HG03571 (cell line): ENCODE measurements around the gene OR2G6.
"Not testable (repeated sequence)": the region's sequence is repeated elsewhere in the genome, so short reads cannot be mapped to it uniquely, and the experiment has no call there.

Experiments
- ATAC-seq: cut with Tn5 transposase; IDR thresholded peaks from one replicate; pipeline ENCODE4 v1.9.1; 2021; ENCODE audit not compliant: unreplicated experiment

OR2G6 gene

DNA sequence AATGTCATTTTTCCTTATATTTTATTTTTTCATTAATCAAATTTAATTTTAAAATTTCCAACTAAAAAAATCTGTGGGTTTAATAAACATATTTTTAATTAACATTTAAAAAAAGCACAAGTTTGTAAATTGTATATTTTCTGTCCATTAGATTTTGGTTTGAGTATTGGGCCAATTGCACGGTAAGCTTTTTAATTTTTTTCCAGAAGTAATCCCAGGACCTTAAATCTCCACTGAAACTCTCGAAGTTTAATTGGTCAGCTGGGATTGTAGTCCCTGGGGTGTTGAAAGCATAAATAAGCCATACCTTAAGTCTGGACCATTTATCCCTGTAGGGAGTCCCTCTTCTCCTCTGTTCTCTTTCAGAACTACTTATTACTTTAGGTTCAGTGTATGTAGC, at the start of gene OR2G6:
OR2G6 (plus strand) TSS at position 301 of the 400 bp plus-strand sequence. CDS start 13,574 bp downstream, outside the sequence.
- ATAC-seq, result not testable (repeated sequence)

DNA sequence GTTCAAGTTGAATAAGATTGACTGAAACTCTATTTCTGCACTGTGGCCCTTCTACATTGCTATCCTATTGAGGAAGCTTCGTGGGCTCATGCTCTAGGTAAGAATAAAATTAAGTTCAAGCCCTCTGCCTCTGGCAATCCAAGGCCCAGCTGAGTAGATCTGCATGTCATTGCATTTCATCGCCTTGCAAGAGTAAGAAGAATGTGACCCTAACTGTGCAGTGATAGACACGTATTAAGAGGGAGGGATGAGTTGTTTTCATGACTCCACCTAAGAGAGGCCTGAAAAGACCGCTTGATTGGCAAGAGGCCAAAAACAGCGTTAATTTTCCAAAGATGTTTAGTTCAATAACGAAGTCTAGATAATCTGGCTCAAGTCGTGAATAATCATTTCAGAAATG, 48.8 kb upstream of the OR2G6 start:
- not testable (repeated sequence) for ATAC-seq

DNA sequence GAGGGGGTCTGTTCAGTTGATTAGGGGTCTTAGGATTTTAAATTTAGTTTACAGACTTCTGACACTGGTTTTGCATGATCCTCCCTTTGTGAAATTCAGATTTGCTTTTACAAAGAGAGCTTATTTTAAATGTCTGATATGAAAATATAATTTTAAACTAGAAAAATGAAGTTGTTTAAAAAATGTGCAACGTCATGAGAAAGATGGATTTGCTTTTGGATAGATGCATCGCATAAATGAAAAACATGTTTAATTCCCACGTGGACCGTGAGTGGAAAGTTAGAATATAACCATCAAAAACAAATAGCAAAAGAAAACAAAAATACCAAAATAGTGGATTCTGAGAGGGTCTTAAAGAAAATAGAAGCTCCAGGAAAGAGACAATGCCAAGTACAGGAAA, 36.7 kb upstream of the OR2G6 start:
- no peak for ATAC-seq

DNA sequence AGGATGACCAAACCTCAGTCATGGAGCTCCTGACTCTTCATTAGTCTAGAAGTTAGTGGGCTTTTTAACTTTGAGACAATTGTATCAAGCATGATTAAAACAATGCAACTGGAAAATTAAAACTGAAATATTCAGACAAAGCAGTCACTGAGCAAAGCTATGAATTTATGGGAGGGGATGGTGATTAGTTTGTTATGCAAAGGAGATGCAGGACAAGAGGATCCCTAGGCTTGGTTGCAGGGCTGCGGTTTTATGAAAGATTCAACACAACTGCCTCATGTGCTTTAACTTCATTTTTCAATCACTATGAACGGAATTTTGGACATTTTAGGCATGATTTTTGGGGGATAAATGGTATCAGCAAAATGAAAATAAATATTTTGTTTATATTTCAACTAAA, 35.8 kb upstream of the OR2G6 start:
- ATAC-seq, result not testable (repeated sequence)

DNA sequence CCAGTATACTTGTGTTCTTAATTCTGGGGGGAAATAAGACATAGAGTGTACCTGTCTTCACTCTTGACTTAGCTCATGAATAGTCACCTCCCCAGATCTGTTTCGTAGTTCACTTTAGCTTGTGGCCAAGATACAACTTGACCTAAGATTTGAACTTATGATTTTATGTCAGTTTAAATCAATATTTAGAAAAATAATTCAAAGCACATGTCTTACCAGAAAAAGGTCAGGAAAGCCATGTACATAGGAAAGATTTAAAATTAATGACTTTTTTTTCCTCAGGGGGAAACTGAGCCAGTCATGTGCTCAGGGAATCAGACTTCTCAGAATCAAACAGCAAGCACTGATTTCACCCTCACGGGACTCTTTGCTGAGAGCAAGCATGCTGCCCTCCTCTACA, 34.8 kb upstream of the OR2G6 start, which contains the start of gene OR2T3:
OR2T3 (plus strand) TSS at position 301 of the 400 bp plus-strand sequence; CDS start at position 301, 0 bp downstream.
- not testable (repeated sequence) for ATAC-seq

DNA sequence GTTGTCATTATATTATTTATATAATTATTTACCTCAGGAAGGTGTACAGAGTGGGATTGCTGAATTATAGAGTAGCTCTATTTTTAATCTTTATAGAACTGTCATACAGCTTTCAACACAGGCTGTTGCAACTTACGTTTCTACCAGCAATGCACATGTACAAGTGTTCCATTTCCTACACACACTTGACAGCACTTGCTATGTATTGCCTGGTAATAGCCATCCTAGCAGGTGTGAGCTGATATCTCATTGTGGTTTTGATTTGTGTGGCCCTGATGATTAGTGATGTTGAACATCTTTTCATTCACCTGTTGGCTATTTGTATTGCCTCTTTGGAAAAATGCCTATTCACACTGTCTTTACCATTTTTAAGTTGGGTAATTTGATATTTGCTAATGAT, 32.2 kb upstream of the OR2G6 start:
- not testable (repeated sequence) for ATAC-seq

DNA sequence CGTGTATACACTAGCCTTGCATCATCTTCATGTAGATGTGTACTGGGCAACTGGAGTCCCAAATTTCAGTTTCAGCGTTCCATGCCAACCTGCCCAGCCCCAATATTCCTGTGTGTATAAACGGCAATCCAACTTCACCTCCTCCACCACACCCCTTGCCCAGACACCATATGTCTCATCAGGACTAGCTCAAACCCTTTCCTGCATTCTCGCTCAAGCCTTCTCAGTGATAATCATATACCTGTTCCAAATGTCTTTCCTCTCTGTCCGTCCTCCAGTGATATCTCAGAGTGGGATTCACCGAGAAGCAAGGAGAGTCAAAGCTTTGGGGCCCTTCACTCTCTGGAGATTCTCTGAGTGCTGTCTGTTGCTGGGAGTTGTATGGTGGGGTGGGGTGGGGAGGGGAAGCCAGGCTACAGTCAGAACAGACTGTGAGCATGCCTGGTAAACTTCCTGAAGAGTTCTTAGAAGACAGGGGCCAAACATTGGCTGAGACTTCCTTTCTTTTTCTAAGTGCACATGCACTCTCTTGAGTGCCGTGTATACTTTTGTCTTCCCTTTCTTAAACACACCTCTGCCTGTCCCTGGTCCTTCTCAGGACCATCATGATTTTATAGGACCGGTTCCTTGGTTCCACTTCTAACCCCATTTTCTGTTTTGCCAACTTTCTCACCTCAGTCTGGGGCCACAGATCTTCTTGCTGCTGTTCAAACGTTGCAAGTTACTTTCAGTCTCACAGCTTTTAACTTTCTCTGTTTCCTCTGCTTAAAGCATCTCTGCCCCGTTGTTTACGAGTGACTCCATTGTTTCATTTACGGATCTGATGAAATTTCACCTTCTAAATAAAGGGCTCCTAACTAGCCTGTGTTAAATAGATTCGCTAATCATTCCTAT, 25.9 kb upstream of the OR2G6 start:
- ATAC-seq, result peak; percentile 73

DNA sequence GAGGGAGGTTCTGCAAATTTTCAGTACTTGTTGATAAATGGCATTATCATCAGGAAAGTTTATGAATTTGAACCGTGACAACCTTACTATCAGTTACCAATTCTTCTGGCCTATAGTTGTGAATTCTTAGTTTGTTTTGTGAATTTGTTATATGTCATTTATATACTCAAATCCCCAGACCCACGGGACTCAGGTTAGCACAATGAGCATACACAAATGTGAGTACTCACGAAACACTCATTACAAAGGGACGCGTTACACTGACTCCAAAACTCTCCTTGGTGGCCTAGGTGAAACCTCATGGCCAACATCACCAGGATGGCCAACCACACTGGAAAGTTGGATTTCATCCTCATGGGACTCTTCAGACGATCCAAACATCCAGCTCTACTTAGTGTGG, 19.6 kb upstream of the OR2G6 start, which contains the start of gene OR2T5:
OR2T5 (plus strand) TSS at position 301 of the 400 bp plus-strand sequence; CDS start at position 301, 0 bp downstream.
- not testable (repeated sequence) for ATAC-seq

DNA sequence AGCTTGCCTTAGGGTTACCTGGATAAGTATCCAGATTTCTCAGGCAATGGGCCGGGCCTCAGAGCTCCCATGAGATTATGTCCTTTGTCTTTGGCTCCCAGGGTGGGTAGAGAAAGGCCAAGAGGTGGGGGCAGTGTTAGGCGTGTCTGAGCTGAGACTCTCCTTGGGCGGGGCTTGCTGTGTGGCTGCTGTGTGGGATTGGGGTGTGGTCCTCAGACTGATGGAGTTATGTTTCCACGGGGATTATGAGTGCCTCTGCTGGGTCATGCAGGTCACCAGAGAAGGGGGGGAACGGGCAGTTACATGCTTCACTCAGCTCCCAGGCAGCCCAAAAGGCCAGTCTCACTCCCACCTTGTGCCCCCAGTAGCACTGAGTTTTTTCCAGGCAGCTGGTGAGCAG, 11.2 kb upstream of the OR2G6 start:
- not testable (repeated sequence) for ATAC-seq

DNA sequence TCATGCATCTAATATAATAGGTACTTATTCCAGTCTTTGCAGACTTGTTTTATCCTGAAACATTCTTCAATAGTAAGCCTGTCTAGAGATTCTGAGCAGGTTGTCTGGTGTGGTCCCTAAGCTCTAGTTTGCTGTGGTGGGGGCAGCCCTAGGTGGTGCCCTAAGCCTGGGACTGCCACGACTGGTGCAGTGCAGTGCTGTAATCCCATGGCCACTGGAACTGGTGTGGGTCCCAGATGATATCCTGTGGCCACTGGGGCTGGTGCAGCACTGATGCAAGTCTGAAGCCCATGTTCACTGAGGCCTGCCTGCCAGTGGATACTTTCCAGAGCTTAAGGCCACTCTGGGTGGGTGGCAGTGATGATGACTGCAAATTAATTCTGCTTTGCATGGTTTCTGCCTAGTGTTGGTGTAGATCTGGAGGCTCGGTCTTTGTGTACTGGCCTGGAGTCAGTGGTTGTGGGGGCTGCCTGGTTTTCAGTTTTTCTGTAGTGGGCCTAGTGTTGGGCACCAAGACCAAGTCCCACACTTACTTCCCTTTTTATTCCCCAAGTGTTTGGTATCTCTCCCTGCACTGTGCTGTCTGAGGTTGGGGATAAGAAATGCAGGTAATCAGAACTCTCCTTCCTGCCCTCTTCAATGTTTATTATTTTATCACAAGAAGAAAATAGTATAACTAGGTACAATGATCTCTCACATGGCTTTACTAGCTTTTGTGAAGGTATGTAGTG, 7.4 kb upstream of the OR2G6 start:
- not testable (repeated sequence) for ATAC-seq

DNA sequence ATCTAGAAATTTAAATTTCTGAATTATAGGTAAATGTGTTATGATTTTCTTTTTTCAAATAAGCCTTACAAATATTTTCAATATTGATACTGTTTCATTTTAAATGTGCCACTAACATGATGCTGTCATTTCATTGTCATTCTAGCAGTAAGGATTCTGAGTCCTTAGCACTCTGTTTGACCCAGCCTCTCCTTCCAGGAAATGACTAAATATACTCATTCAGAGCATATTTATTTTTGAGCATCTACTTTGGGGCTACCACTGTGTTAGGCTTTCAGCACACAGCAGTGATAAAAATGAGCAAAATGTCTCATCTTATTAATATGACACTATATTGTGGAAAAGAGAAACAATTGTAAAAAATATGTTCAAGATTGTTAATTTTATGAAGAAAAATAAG, 2.3 kb downstream of the OR2G6 start:
- ATAC-seq, result not testable (repeated sequence)

DNA sequence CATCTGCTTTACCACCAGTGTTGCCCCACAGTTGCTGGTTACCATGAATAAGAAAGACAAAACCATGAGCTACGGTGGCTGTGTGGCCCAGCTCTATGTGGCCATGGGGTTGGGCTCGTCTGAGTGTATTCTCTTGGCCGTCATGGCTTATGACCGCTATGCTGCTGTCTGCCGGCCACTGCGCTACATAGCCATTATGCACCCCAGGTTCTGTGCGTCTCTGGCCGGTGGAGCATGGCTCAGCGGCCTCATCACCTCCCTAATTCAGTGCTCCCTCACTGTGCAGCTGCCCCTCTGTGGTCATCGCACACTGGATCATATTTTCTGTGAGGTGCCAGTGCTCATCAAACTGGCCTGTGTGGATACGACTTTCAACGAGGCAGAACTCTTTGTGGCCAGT, 14.0 kb downstream of the OR2G6 start:
- ATAC-seq, result no peak

DNA sequence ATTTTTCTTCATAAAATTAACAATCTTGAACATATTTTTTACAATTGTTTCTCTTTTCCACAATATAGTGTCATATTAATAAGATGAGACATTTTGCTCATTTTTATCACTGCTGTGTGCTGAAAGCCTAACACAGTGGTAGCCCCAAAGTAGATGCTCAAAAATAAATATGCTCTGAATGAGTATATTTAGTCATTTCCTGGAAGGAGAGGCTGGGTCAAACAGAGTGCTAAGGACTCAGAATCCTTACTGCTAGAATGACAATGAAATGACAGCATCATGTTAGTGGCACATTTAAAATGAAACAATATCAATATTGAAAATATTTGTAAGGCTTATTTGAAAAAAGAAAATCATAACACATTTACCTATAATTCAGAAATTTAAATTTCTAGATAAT, 29.6 kb downstream of the OR2G6 start:
- ATAC-seq, result not testable (repeated sequence)

DNA sequence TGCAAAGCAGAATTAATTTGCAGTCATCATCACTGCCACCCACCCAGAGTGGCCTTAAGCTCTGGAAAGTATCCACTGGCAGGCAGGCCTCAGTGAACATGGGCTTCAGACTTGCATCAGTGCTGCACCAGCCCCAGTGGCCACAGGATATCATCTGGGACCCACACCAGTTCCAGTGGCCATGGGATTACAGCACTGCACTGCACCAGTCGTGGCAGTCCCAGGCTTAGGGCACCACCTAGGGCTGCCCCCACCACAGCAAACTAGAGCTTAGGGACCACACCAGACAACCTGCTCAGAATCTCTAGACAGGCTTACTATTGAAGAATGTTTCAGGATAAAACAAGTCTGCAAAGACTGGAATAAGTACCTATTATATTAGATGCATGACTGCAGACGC, 39.5 kb downstream of the OR2G6 start:
- ATAC-seq, result not testable (repeated sequence)

DNA sequence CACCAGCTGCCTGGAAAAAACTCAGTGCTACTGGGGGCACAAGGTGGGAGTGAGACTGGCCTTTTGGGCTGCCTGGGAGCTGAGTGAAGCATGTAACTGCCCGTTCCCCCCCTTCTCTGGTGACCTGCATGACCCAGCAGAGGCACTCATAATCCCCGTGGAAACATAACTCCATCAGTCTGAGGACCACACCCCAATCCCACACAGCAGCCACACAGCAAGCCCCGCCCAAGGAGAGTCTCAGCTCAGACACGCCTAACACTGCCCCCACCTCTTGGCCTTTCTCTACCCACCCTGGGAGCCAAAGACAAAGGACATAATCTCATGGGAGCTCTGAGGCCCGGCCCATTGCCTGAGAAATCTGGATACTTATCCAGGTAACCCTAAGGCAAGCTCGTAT, 43.2 kb downstream of the OR2G6 start:
- not testable (repeated sequence) for ATAC-seq

DNA sequence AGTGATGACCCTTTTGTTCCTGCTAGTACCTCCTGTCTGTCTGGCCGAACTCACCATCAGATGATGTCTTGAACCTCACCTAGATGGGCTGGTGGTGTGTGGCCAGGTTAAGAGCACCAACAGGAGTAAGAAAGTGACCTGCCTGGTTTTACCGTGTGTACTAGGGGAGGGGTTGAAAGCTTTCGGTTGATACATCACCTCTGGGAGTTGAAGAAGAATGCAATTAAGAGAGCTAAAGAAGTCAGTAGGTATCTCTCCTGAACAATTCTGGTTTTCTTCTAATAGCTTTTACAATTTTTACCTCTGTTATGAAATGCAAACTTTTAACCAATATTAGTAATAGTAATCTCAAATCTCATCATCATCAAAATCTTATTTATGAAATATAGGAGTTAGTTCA, 54.8 kb downstream of the OR2G6 start, which contains the start of gene OR2T29:
OR2T29 (minus strand) TSS at position 101 of the 400 bp plus-strand sequence. CDS start 3,281 bp downstream, outside the sequence.
- not testable (repeated sequence) for ATAC-seq

DNA sequence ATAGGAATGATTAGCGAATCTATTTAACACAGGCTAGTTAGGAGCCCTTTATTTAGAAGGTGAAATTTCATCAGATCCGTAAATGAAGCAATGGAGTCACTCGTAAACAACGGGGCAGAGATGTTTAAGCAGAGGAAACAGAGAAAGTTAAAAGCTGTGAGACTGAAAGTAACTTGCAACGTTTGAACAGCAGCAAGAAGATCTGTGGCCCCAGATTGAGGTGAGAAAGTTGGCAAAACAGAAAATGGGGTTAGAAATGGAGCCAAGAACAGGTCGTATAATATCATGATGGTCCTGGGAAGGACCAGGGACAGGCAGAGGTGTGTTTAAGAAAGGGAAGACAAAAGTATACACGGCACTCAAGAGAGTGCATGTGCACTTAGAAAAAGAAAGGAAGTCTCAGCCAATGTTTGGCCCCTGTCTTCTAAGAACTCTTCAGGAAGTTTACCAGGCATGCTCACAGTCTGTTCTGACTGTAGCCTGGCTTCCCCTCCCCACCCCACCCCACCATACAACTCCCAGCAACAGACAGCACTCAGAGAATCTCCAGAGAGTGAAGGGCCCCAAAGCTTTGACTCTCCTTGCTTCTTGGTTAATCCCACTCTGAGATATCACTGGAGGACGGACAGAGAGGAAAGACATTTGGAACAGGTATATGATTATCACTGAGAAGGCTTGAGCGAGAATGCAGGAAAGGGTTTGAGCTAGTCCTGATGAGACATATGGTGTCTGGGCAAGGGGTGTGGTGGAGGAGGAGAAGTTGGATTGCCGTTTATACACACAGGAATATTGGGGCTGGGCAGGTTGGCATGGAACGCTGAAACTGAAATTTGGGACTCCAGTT, 57.9 kb downstream of the OR2G6 start:
- ATAC-seq, result peak; percentile 62

DNA sequence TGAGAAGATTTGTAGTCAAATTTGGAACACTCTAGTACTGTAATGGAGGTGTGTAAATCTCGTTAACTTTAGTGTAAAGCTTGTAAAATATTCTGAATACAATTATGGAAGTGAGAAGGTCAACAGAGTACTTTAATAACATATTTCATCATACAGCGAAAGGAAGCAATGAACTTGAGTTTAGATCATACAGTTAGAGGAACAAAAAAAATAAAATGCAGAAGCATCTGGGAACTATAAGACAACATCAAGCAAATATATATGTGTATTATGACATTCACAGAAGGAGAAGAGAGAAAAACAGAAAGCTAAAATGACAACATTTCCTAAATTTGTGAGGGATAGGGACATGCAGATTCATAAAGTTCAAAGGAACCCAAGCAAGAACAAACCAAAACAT, 61.2 kb downstream of the OR2G6 start:
- ATAC-seq, result not testable (repeated sequence)

DNA sequence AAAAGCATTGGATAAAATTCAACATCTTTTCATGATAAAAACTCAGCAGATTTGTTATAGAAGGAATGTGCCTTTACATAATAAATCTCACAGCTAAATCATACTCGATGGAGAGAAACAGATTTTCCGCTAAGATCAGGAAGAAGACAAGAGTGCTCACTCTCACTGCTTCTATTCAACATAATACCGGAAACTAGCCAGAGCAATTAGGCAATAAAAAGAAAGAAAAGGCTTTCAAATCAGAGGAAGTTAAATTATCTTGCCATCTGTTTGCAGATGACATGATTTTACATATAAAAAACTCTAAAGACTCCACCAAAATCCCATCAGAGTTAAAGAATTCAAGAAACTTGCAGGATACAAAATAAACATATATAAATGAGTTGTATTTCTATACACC, 62.9 kb downstream of the OR2G6 start:
- ATAC-seq, result not testable (repeated sequence)

DNA sequence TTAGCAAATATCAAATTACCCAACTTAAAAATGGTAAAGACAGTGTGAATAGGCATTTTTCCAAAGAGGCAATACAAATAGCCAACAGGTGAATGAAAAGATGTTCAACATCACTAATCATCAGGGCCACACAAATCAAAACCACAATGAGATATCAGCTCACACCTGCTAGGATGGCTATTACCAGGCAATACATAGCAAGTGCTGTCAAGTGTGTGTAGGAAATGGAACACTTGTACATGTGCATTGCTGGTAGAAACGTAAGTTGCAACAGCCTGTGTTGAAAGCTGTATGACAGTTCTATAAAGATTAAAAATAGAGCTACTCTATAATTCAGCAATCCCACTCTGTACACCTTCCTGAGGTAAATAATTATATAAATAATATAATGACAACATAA, 64.2 kb downstream of the OR2G6 start:
- ATAC-seq, result peak; percentile 58

DNA sequence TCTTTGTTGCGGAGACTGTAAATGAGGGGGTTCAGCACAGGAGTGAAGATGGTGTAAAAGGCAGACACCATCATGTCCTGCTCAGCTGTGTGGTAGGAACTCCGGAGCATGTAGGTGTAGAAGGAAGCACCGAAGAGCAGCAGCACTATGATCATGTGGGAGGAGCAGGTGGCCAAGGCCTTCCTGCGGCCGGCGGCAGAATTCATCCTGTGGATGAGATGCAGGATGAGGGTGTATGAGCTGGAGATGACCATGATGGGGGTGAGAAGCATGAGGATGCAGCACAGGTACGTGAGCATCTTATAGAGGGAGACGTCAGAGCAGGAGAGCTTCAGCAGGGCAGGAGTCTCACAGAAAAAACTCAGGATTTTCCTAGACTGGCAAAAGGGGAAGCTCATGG, 66.0 kb downstream of the OR2G6 start:
- not testable (repeated sequence) for ATAC-seq
